Memory B cell (primary cell): ENCODE results near the gene DYRK1B.

Experiments
- ATAC-seq: fragments of 150-1000 bp; cut with Tn5 transposase; 2 replicates; pipeline ENCODE4 v1.10.0; 2021; ENCODE audit warnings: low read depth, mild to moderate bottlenecking, moderate library complexity
- DNase-seq, 2 donors: peaks; one replicate each; pipeline ENCODE4 v3.0.0; 2022; ENCODE audit warnings: low spot score in 2 of 2
- H3K27ac Mint-ChIP-seq: one replicate; pipeline ENCODE4 v1.8.0; 2022; ENCODE audit warnings: mild to moderate bottlenecking, moderate library complexity, mixed read lengths
- H3K27me3 Mint-ChIP-seq: one replicate; pipeline ENCODE4 v1.8.0; 2022; ENCODE audit warnings: mixed read lengths
- H3K36me3 Mint-ChIP-seq: one replicate; pipeline ENCODE4 v1.8.0; 2022; ENCODE audit warnings: mild to moderate bottlenecking, mixed read lengths
- H3K4me1 Mint-ChIP-seq: one replicate; pipeline ENCODE4 v1.8.0; 2022; ENCODE audit warnings: mixed read lengths
- H3K4me3 Mint-ChIP-seq: one replicate; pipeline ENCODE4 v1.8.0; 2022; ENCODE audit warnings: mild to moderate bottlenecking, moderate library complexity, mixed read lengths
- H3K9me3 Mint-ChIP-seq: one replicate; pipeline ENCODE4 v1.8.0; 2022; ENCODE audit warnings: mixed read lengths

Gene DYRK1B

GRCh38 chr19:39830847-39831246 lies 3.1 kb downstream of the DYRK1B start:
- Mint-ChIP-seq H3K27ac (no peak overlapping the region), H3K4me1 (peaks cover 24% of the 10 kb centered on the region), H3K27me3 (no peaks in the 10 kb centered on the region), H3K4me3 (no peak overlapping the region), H3K36me3 (peaks cover 27% of the 10 kb centered on the region), H3K9me3 (no peaks in the 10 kb centered on the region)
- ATAC-seq = no peak
- DNase-seq = no peak

DNA sequence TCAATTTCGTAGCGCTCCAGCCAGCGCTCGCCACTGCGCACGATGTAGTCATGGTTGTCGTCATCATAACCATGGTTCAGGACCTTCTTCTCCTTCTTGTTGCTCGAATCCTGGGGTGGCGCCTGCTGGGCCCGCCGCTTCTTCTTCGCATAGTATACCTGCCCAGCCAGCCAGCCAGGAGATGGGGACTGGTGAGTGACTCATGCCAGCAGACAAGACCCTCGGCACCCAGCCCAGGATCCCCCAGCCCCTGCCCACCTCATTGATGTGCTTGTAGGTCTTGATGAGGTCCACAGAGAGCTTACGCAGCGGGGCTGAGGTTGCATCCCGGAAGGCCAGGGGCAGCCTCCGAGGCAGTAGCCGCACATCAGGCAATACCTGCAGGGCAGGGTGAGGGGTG lies 3.6 kb downstream of the DYRK1B start:
- Mint-ChIP-seq H3K9me3 (no peaks in the 10 kb centered on the region), H3K4me3 (no peak overlapping the region), H3K27ac (no peak overlapping the region), H3K4me1 (peaks cover 24% of the 10 kb centered on the region), H3K36me3 (peaks cover 27% of the 10 kb centered on the region), H3K27me3 (no peaks in the 10 kb centered on the region)
- no peak for ATAC-seq
- no peak for DNase-seq

GRCh38 chr19:39829702-39830275 lies 4.2 kb downstream of the DYRK1B start:
- ATAC-seq = no peak
- no peak overlapping the region for H3K27ac Mint-ChIP-seq

DNA sequence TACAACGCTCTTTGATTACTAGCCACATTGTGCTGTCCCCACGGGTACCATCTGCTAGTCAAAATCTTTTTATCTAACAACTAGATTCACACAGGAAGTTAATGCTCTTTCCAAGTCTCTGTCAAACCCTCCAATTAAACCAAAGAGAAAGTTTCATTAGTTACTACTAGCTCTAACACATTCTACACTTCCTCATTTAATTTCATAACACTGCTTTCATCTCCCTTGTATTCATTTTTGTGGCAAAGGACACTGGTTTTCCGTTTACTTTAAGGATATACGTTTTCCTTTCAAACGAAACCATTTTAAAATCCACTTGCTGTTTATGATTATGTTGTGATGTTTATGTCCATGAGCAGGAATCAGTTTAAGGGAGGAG lies 5.3 kb downstream of the DYRK1B start:
- Mint-ChIP-seq H3K9me3 (no peaks in the 10 kb centered on the region), H3K4me1 (peaks cover 18% of the 10 kb centered on the region), H3K27me3 (no peaks in the 10 kb centered on the region), H3K4me3 (peak overlapping the region; percentile 60), H3K36me3 (peaks cover 23% of the 10 kb centered on the region), H3K27ac (peak overlapping the region; percentile 76)
- ATAC-seq (no peak), DNase-seq (no peak)

More at GRCh38 chr19:39829702-39830275, 4.2 kb downstream of the DYRK1B start:
- DNase-seq = no peak
- no peaks in the 10 kb centered on the region for H3K9me3 Mint-ChIP-seq
- no peaks in the 10 kb centered on the region for H3K27me3 Mint-ChIP-seq
- H3K4me3 Mint-ChIP-seq = no peak overlapping the region
- peaks cover 24% of the 10 kb centered on the region for H3K4me1 Mint-ChIP-seq
- peaks cover 27% of the 10 kb centered on the region for H3K36me3 Mint-ChIP-seq

- peaks cover 23% of the 10 kb centered on the region for H3K36me3 Mint-ChIP-seq
- no peak for DNase-seq
- H3K9me3 Mint-ChIP-seq = no peaks in the 10 kb centered on the region
- ATAC-seq = peak; percentile 9
- peak overlapping the region; percentile 76 for H3K27ac Mint-ChIP-seq
- no peaks in the 10 kb centered on the region for H3K27me3 Mint-ChIP-seq
- H3K4me1 Mint-ChIP-seq = peaks cover 18% of the 10 kb centered on the region
- peak overlapping the region; percentile 60 for H3K4me3 Mint-ChIP-seq
Observed at GRCh38 chr19:39828015-39828653, 5.8 kb downstream of the DYRK1B start.

GRCh38 chr19:39827216-39827615 lies 6.7 kb downstream of the DYRK1B start:
- no peak for DNase-seq
- peaks cover 9% of the 10 kb centered on the region for H3K4me1 Mint-ChIP-seq
- ATAC-seq = no peak
- peaks cover 23% of the 10 kb centered on the region for H3K36me3 Mint-ChIP-seq
- H3K4me3 Mint-ChIP-seq = no peak overlapping the region
- H3K27me3 Mint-ChIP-seq = no peaks in the 10 kb centered on the region
- H3K27ac Mint-ChIP-seq = no peak overlapping the region
- H3K9me3 Mint-ChIP-seq = no peaks in the 10 kb centered on the region

DNA sequence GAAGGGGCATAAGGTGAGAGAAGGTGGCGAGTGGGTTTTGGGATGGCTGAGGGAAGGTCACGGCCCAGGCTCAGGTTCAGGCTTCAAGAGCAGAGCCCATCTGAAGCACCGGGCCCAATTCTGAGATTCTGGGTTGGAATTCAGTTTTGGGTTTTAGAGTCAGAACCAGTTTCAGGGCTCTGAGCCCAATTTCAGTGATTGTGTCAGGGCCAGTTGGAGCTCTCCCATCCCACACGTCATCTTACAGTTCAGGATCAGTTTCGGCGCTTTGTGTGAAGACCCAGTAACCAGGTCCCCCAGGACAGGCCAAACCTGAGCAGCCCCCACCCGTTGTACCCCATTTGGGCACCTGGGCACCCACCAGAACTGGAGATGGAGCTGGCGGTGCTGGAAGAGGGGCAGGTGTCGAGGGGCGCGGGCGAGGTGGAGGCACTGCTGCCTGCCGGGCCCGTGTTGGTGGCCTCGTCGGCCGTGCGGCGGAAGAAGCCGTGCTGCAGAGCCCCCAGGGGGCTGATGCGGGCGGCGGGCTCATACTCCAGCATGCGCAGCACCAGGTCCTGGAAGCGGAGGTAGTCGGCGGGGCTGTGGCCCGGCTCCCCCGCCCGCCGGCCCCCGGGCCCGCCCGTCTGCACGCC lies 7.5 kb downstream of the DYRK1B start:
- peaks cover 22% of the 10 kb centered on the region for H3K36me3 Mint-ChIP-seq
- peaks cover 4% of the 10 kb centered on the region for H3K4me1 Mint-ChIP-seq
- no peaks in the 10 kb centered on the region for H3K9me3 Mint-ChIP-seq
- no peak overlapping the region for H3K27ac Mint-ChIP-seq
- ATAC-seq = no peak
- H3K27me3 Mint-ChIP-seq = no peaks in the 10 kb centered on the region
- DNase-seq = no peak
- H3K4me3 Mint-ChIP-seq = no peak overlapping the region

GRCh38 chr19:39825531-39826076 lies 8.4 kb downstream of the DYRK1B start:
- DNase-seq = no peak
- H3K27ac Mint-ChIP-seq = no peak overlapping the region
- peaks cover 18% of the 10 kb centered on the region for H3K36me3 Mint-ChIP-seq
- no peaks in the 10 kb centered on the region for H3K9me3 Mint-ChIP-seq
- no peaks in the 10 kb centered on the region for H3K4me1 Mint-ChIP-seq
- H3K27me3 Mint-ChIP-seq = no peaks in the 10 kb centered on the region
- ATAC-seq = no peak
- no peak overlapping the region for H3K4me3 Mint-ChIP-seq

GRCh38 chr19:39825093-39825463 lies 8.9 kb downstream of the DYRK1B start:
- no peaks in the 10 kb centered on the region for H3K4me1 Mint-ChIP-seq
- ATAC-seq = no peak
- no peak for DNase-seq
- H3K27me3 Mint-ChIP-seq = no peaks in the 10 kb centered on the region
- no peak overlapping the region for H3K4me3 Mint-ChIP-seq
- peaks cover 16% of the 10 kb centered on the region for H3K36me3 Mint-ChIP-seq
- no peak overlapping the region for H3K27ac Mint-ChIP-seq
- H3K9me3 Mint-ChIP-seq = no peaks in the 10 kb centered on the region

GRCh38 chr19:39824143-39825092 lies 9.5 kb downstream of the DYRK1B start:
- Mint-ChIP-seq H3K27me3 (no peaks in the 10 kb centered on the region), H3K27ac (no peak overlapping the region), H3K4me3 (no peak overlapping the region), H3K4me1 (peaks cover 3% of the 10 kb centered on the region), H3K36me3 (peaks cover 13% of the 10 kb centered on the region), H3K9me3 (no peaks in the 10 kb centered on the region)
- ATAC-seq (peak; percentile 95), DNase-seq (peak; percentile 68 to 75)

DNA sequence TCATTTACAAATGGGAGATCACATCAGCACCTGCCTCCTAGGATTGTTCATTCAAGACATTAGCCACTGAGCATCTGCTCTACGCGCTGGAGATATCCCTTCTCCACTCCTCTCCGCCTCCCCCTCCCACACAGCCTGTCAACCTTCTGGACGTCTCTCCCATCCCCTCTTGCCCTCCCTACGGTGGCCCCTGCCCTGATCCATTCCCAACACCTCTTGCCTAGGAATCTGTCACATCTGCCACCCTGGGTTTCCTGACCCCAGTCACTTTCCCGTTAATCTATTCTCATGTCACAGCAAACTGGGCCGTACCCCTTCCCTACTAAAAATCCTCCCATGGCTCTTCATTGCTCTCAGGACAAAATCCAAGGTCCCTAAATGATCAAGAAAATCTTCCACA lies 10.3 kb downstream of the DYRK1B start:
- no peaks in the 10 kb centered on the region for H3K27me3 Mint-ChIP-seq
- no peak overlapping the region for H3K4me3 Mint-ChIP-seq
- DNase-seq (no peak), ATAC-seq (no peak)
- H3K27ac Mint-ChIP-seq = no peak overlapping the region
- peaks cover 13% of the 10 kb centered on the region for H3K36me3 Mint-ChIP-seq
- H3K9me3 Mint-ChIP-seq = no peaks in the 10 kb centered on the region
- H3K4me1 Mint-ChIP-seq = peaks cover 10% of the 10 kb centered on the region

DNA sequence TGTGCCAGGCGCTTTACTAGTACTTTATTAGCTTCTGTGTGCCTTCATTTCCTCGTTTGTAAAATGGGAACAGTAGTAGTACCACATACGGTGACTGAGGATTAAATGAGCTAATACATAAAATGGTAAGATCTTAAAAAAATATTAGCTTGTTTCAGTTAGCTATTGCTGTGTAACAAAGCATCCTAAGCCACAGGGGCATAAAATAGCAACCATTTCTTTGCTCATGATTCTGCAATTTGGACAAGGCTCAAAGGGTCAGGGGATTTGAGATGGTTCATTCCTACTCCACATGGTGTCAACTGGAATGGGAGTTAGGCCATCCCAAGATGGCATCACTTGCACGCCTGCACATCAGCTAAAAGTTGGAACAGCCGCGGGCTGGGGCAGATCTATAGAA lies 13.3 kb downstream of the DYRK1B start:
- Mint-ChIP-seq H3K36me3 (peaks cover 13% of the 10 kb centered on the region), H3K27me3 (no peaks in the 10 kb centered on the region), H3K27ac (no peak overlapping the region), H3K4me3 (no peak overlapping the region), H3K9me3 (no peaks in the 10 kb centered on the region), H3K4me1 (peaks cover 15% of the 10 kb centered on the region)
- ATAC-seq (no peak), DNase-seq (no peak)

DNA sequence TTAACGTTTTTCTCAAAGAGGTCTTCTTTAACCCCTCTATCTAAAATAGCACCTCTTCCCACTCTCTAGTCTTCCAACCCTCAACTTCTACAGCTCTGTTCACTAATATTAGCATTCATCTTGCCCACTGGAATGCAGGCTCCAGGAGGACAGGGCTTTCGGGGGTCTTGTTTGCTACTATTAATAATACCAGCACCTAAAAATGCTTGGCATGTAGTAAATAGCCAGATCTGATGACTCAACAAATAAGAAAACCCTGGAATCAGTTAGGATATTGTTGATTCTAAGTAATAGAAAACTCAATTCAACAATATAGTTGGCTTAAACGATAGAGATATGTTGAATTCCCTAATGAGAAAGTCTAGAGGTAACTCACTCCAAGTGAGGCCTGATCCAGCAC lies 14.2 kb downstream of the DYRK1B start:
- Mint-ChIP-seq H3K36me3 (peaks cover 13% of the 10 kb centered on the region), H3K4me3 (no peak overlapping the region), H3K27ac (no peak overlapping the region), H3K4me1 (peaks cover 15% of the 10 kb centered on the region), H3K27me3 (no peaks in the 10 kb centered on the region), H3K9me3 (no peaks in the 10 kb centered on the region)
- no peak for ATAC-seq
- no peak for DNase-seq

GRCh38 chr19:39818626-39819097 lies 15.3 kb downstream of the DYRK1B start:
- Mint-ChIP-seq H3K4me1 (peaks cover 15% of the 10 kb centered on the region), H3K27me3 (no peaks in the 10 kb centered on the region), H3K4me3 (no peak overlapping the region), H3K36me3 (peaks cover 14% of the 10 kb centered on the region), H3K27ac (peak overlapping the region; percentile 0), H3K9me3 (no peaks in the 10 kb centered on the region)
- peak; percentile 88 for ATAC-seq
- DNase-seq = no peak
